Endothelial cell (in vitro differentiated cells): ENCODE data around the gene MAGI2. TPM values are rescaled to one million over a fixed set of nuclear protein-coding genes. Genes with fewer than 3 reads are reported as not detected.

Experiments used
- DNase-seq: peaks from one replicate; pipeline ENCODE4 v3.0.0; 2021; ENCODE audit warnings: low spot score
- H3K27ac Mint-ChIP-seq: one replicate; pipeline ENCODE4 v1.8.0; 2021; ENCODE audit warnings: mixed read lengths, inconsistent platforms; ENCODE audit not compliant: unreplicated experiment
- H3K27me3 Mint-ChIP-seq: one replicate; pipeline ENCODE4 v1.8.0; 2021; ENCODE audit warnings: mild to moderate bottlenecking, moderate library complexity, mixed read lengths, inconsistent platforms; ENCODE audit not compliant: unreplicated experiment
- H3K36me3 Mint-ChIP-seq: one replicate; pipeline ENCODE4 v1.8.0; 2021; ENCODE audit warnings: mild to moderate bottlenecking, low read depth, mixed read lengths, inconsistent platforms; ENCODE audit not compliant: unreplicated experiment
- H3K4me1 Mint-ChIP-seq: one replicate; pipeline ENCODE4 v1.8.0; 2021; ENCODE audit warnings: mild to moderate bottlenecking, mixed read lengths, inconsistent platforms; ENCODE audit not compliant: unreplicated experiment
- H3K4me3 Mint-ChIP-seq: one replicate; pipeline ENCODE4 v1.8.0; 2021; ENCODE audit warnings: mild to moderate bottlenecking, mixed read lengths, inconsistent platforms; ENCODE audit not compliant: unreplicated experiment
- H3K9me3 Mint-ChIP-seq: one replicate; pipeline ENCODE4 v1.8.0; 2021; ENCODE audit warnings: mixed read lengths, inconsistent platforms; ENCODE audit not compliant: unreplicated experiment
- total RNA-seq: library from RNA; stranded (reverse); fragmentation: NEBNext Ultra II Directional; extraction: Animal tissue kit (Norgen Biotek cat#: 25700); gene quantifications from one replicate; pipeline ENCODE4 v1.2.1, GENCODE V29; 2021; ENCODE audit not compliant: unreplicated experiment
- TF ChIP-seq, protein P1 (sequence below): fragments of 200-600 bp; sonication (generic); IDR thresholded peaks from one replicate; pipeline ENCODE4 v1.5.0; 2021; ENCODE audit warnings: antibody characterized with exemption; ENCODE audit not compliant: unreplicated experiment

Gene MAGI2
- total RNA-seq, 1 donor from 2014 or later: 6.3 TPM

DNA sequence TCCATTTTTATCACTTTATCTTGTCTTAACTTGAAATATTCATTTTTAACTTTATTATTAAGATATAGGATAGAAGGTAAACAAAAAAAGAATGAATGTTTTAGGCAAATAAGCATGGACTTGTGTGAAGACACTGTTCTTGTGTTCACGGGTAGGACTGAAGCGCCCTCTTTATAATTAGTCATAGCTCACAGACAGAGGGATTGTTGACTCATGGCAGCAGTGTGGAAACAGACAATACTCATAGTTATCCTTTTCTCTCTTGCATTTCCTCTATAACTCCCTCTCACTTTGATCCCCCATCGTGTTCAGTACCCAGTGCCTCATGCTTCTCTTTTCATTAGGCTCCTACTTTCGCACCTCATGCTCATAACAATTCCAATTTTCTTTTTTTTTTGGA, 923.1 kb downstream of the MAGI2 start:
- Mint-ChIP-seq H3K36me3 (no peaks in the 10 kb centered on the region), H3K4me1 (peaks cover 10% of the 10 kb centered on the region), H3K27me3 (no peaks in the 10 kb centered on the region), H3K4me3 (no peak overlapping the region), H3K9me3 (no peaks in the 10 kb centered on the region), H3K27ac (no peak overlapping the region)
- TF ChIP-seq, protein P1, sequence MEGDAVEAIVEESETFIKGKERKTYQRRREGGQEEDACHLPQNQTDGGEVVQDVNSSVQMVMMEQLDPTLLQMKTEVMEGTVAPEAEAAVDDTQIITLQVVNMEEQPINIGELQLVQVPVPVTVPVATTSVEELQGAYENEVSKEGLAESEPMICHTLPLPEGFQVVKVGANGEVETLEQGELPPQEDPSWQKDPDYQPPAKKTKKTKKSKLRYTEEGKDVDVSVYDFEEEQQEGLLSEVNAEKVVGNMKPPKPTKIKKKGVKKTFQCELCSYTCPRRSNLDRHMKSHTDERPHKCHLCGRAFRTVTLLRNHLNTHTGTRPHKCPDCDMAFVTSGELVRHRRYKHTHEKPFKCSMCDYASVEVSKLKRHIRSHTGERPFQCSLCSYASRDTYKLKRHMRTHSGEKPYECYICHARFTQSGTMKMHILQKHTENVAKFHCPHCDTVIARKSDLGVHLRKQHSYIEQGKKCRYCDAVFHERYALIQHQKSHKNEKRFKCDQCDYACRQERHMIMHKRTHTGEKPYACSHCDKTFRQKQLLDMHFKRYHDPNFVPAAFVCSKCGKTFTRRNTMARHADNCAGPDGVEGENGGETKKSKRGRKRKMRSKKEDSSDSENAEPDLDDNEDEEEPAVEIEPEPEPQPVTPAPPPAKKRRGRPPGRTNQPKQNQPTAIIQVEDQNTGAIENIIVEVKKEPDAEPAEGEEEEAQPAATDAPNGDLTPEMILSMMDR: no peak
- no peak for DNase-seq

DNA sequence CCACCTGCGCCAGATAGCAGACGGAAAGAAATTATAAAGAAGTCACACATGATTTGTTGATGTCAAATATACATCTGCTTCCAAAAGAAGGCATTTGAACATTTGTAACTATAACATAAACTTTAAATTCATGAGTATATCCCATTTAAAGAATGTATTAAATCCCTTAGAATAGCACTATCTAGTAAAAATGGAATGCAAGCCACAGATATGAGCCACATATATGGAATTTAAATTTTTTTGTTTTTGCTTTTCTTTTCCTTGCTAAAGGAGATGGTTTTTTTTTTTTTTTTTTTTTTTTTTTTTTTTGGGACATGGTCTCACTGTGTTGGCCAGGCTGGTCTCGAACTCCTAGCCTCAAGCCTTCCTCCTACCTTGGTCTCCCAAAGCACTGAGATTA, 924.1 kb downstream of the MAGI2 start:
- peaks cover 10% of the 10 kb centered on the region for H3K4me1 Mint-ChIP-seq
- no peaks in the 10 kb centered on the region for H3K9me3 Mint-ChIP-seq
- no peak for DNase-seq
- H3K4me3 Mint-ChIP-seq: no peak overlapping the region
- H3K36me3 Mint-ChIP-seq: no peaks in the 10 kb centered on the region
- no peaks in the 10 kb centered on the region for H3K27me3 Mint-ChIP-seq
- TF ChIP-seq, protein P1: no peak
- no peak overlapping the region for H3K27ac Mint-ChIP-seq

DNA sequence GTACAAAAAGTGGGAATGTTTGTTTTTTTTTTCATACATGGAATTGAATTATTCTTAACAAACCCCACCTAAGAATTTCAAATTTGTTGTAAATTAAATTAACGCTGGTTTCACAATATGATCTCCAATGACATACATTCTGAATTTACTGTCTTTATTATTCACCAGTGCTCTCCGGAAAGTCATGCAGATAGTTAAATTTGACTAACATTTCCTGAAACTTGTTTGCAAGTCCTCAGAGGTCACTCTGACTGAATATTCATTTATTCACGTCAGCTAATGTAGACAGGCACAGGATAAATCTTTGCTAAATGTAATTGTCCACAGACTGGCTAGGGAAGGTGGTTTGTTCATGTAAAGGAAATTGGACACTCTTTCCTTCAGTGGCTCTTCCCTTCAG, 924.5 kb downstream of the MAGI2 start:
- H3K4me1 Mint-ChIP-seq: peaks cover 10% of the 10 kb centered on the region
- DNase-seq: no peak
- no peaks in the 10 kb centered on the region for H3K27me3 Mint-ChIP-seq
- TF ChIP-seq, protein P1: no peak
- H3K36me3 Mint-ChIP-seq: no peaks in the 10 kb centered on the region
- no peak overlapping the region for H3K27ac Mint-ChIP-seq
- H3K9me3 Mint-ChIP-seq: no peaks in the 10 kb centered on the region
- H3K4me3 Mint-ChIP-seq: no peak overlapping the region

DNA sequence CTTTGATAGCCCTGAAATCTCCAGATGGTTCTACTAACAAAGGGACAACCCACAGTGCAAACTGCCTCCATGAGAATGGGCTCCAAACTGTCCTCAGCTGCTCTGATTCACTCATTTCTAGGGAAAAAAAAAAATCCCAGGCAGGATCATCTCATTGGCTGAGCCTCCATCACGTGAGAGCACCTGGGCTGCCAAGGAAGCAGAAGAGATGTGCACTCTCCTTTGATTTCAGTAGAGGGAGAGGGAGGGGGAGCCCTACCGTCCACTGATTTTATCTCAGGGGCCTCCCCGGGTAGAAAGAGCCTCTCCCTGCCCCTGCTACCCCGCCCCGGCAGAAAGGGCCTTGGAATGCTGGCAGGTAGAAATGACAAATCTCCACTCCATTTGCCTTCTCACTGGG, 929.5 kb downstream of the MAGI2 start:
- Mint-ChIP-seq H3K4me3 (no peak overlapping the region), H3K9me3 (no peaks in the 10 kb centered on the region), H3K27me3 (no peaks in the 10 kb centered on the region), H3K27ac (no peak overlapping the region), H3K4me1 (peaks cover 4% of the 10 kb centered on the region), H3K36me3 (no peaks in the 10 kb centered on the region)
- no peak for DNase-seq
- TF ChIP-seq, protein P1: no peak

DNA sequence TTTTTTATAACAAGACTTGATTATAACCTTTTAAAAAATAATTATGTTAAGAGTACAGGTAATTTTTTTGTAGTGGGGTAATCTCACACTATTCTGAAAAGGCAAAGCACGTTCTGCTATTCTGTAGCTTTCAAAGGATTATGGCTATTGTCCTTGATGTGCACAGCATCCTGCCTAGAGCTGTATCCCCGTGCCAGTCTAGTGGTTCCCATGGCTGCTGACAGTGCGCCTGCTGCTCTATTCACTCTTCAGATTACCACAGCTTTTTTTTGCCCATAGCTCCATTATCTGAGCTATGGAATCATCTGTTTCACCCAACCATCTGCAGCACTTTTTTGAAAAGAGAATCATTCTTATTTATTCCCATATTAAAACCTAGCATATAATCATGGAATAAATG, 931.5 kb downstream of the MAGI2 start:
- Mint-ChIP-seq H3K36me3 (no peaks in the 10 kb centered on the region), H3K27me3 (no peaks in the 10 kb centered on the region), H3K9me3 (no peaks in the 10 kb centered on the region), H3K4me1 (peaks cover 3% of the 10 kb centered on the region), H3K4me3 (no peak overlapping the region), H3K27ac (no peak overlapping the region)
- no peak for DNase-seq
- TF ChIP-seq, protein P1: no peak
